Measurements from ENCODE around the gene WSB1. TPM values are rescaled to one million over a fixed set of nuclear protein-coding genes. Genes with fewer than 3 reads are reported as not detected.
A peak's percentile ranks its signal among the peaks of the same experiment; 100 is the strongest.

Gene WSB1
- total RNA-seq, 2 donors from 2014 or later: 137 to 146 TPM

- no peaks in the 10 kb centered on the region for H3K36me3 Mint-ChIP-seq (ENCODE audit: low read depth)
- no peak overlapping the region for H3K4me3 Mint-ChIP-seq
- peaks cover 12% of the 10 kb centered on the region for H3K27me3 Mint-ChIP-seq
- peaks cover 7% of the 10 kb centered on the region for H3K4me1 Mint-ChIP-seq
- H3K27ac Mint-ChIP-seq: no peak overlapping the region
- DNase-seq: no peak
- no peaks in the 10 kb centered on the region for H3K9me3 ChIP-seq (ENCODE audit: control insufficient read depth, low read length, poor library complexity, severe bottlenecking)
- ATAC-seq: no peak
These were observed 9.0 kb upstream of the WSB1 start for GRCh38 chr17:27284811-27285415.

- H3K9me3 ChIP-seq (ENCODE audit: control insufficient read depth, low read length, poor library complexity, severe bottlenecking): no peaks in the 10 kb centered on the region
These were observed 8.4 kb upstream of the WSB1 start for GRCh38 chr17:27285516-27285915.

GRCh38 chr17:27288183-27288582 is 5.7 kb upstream of the WSB1 start:
- ATAC-seq (no peak), DNase-seq (no peak)
- peaks cover 5% of the 10 kb centered on the region for H3K4me1 Mint-ChIP-seq
- H3K27me3 Mint-ChIP-seq: peaks cover 7% of the 10 kb centered on the region
- H3K36me3 Mint-ChIP-seq (ENCODE audit: low read depth): peaks cover 2% of the 10 kb centered on the region
- H3K27ac Mint-ChIP-seq: no peak overlapping the region
- H3K9me3 ChIP-seq (ENCODE audit: control insufficient read depth, low read length, poor library complexity, severe bottlenecking): no peaks in the 10 kb centered on the region
- no peak overlapping the region for H3K4me3 Mint-ChIP-seq

More at GRCh38 chr17:27285516-27285915, 8.4 kb upstream of the WSB1 start:
- Mint-ChIP-seq H3K27ac (no peak overlapping the region), H3K36me3 (ENCODE audit: low read depth) (peaks cover 2% of the 10 kb centered on the region), H3K4me3 (no peak overlapping the region), H3K27me3 (peaks cover 12% of the 10 kb centered on the region), H3K4me1 (peaks cover 7% of the 10 kb centered on the region)
- no peak for ATAC-seq
- DNase-seq: no peak

GRCh38 chr17:27289856-27290255 is 4.1 kb upstream of the WSB1 start:
- Mint-ChIP-seq H3K27ac (no peak overlapping the region), H3K27me3 (peaks cover 7% of the 10 kb centered on the region), H3K36me3 (ENCODE audit: low read depth) (peaks cover 2% of the 10 kb centered on the region), H3K4me3 (no peak overlapping the region), H3K4me1 (peaks cover 5% of the 10 kb centered on the region)
- DNase-seq: no peak
- H3K9me3 ChIP-seq (ENCODE audit: control insufficient read depth, low read length, poor library complexity, severe bottlenecking): no peaks in the 10 kb centered on the region
- no peak for ATAC-seq

GRCh38 chr17:27290916-27291598 is 2.9 kb upstream of the WSB1 start:
- Mint-ChIP-seq H3K4me1 (peaks cover 12% of the 10 kb centered on the region), H3K27ac (peak overlapping the region; percentile 24), H3K36me3 (ENCODE audit: low read depth) (peaks cover 2% of the 10 kb centered on the region), H3K27me3 (peaks cover 7% of the 10 kb centered on the region), H3K4me3 (no peak overlapping the region)
- ATAC-seq (no peak), DNase-seq (no peak)
- H3K9me3 ChIP-seq (ENCODE audit: control insufficient read depth, low read length, poor library complexity, severe bottlenecking): no peaks in the 10 kb centered on the region

- Mint-ChIP-seq H3K4me3 (peak overlapping the region; percentile 97), H3K4me1 (peaks cover 20% of the 10 kb centered on the region), H3K36me3 (ENCODE audit: low read depth) (peaks cover 2% of the 10 kb centered on the region), H3K27ac (peak overlapping the region; percentile 99), H3K27me3 (no peaks in the 10 kb centered on the region)
- H3K9me3 ChIP-seq (ENCODE audit: control insufficient read depth, low read length, poor library complexity, severe bottlenecking): no peaks in the 10 kb centered on the region
- DNase-seq (no peak), ATAC-seq (no peak)
These were observed 486 bp upstream of the WSB1 start for GRCh38 chr17:27293359-27293897.

- Mint-ChIP-seq H3K27me3 (no peaks in the 10 kb centered on the region), H3K27ac (peak overlapping the region; percentile 99), H3K36me3 (ENCODE audit: low read depth) (peaks cover 2% of the 10 kb centered on the region), H3K4me3 (peak overlapping the region; percentile 97), H3K4me1 (peaks cover 32% of the 10 kb centered on the region)
- ATAC-seq (peak; percentile 58), DNase-seq (peak in 2 of 3 donors; percentile 14 to 26)
- H3K9me3 ChIP-seq (ENCODE audit: control insufficient read depth, low read length, poor library complexity, severe bottlenecking): no peaks in the 10 kb centered on the region
These were observed 1.0 kb downstream of the WSB1 start for GRCh38 chr17:27294689-27295630.

GRCh38 chr17:27295945-27296344 is 2.0 kb downstream of the WSB1 start:
- Mint-ChIP-seq H3K27me3 (no peaks in the 10 kb centered on the region), H3K27ac (peak overlapping the region; percentile 99), H3K4me1 (peaks cover 32% of the 10 kb centered on the region), H3K36me3 (ENCODE audit: low read depth) (no peaks in the 10 kb centered on the region), H3K4me3 (peak overlapping the region; percentile 97)
- DNase-seq (no peak), ATAC-seq (no peak)
- H3K9me3 ChIP-seq (ENCODE audit: control insufficient read depth, low read length, poor library complexity, severe bottlenecking): no peaks in the 10 kb centered on the region

- peak overlapping the region; percentile 97 for H3K4me3 Mint-ChIP-seq
- peak overlapping the region; percentile 99 for H3K27ac Mint-ChIP-seq
- H3K4me1 Mint-ChIP-seq: peaks cover 36% of the 10 kb centered on the region
- H3K9me3 ChIP-seq (ENCODE audit: control insufficient read depth, low read length, poor library complexity, severe bottlenecking): no peaks in the 10 kb centered on the region
- no peaks in the 10 kb centered on the region for H3K27me3 Mint-ChIP-seq
- ATAC-seq: no peak
- no peak for DNase-seq
- H3K36me3 Mint-ChIP-seq (ENCODE audit: low read depth): no peaks in the 10 kb centered on the region
These were observed 2.6 kb downstream of the WSB1 start for GRCh38 chr17:27296428-27296979.

- no peak for ATAC-seq
- Mint-ChIP-seq H3K27ac (peak overlapping the region; percentile 89), H3K36me3 (ENCODE audit: low read depth) (no peaks in the 10 kb centered on the region), H3K4me1 (peaks cover 41% of the 10 kb centered on the region), H3K4me3 (peak overlapping the region; percentile 81), H3K27me3 (no peaks in the 10 kb centered on the region)
- H3K9me3 ChIP-seq (ENCODE audit: control insufficient read depth, low read length, poor library complexity, severe bottlenecking): no peaks in the 10 kb centered on the region
- DNase-seq: no peak
These were observed 5.6 kb downstream of the WSB1 start for GRCh38 chr17:27299384-27300049.

GRCh38 chr17:27303734-27304133 is 9.8 kb downstream of the WSB1 start:
- Mint-ChIP-seq H3K4me1 (peaks cover 25% of the 10 kb centered on the region), H3K27ac (no peak overlapping the region)
- ATAC-seq: no peak

GRCh38 chr17:27306276-27306835 is 12.4 kb downstream of the WSB1 start:
- peaks cover 9% of the 10 kb centered on the region for H3K4me1 Mint-ChIP-seq
- H3K27ac Mint-ChIP-seq: peak overlapping the region; percentile 41
- DNase-seq (no peak), ATAC-seq (no peak)
- H3K27me3 Mint-ChIP-seq: no peaks in the 10 kb centered on the region
- H3K36me3 Mint-ChIP-seq (ENCODE audit: low read depth): peaks cover 2% of the 10 kb centered on the region
- H3K4me3 Mint-ChIP-seq: no peak overlapping the region
- no peaks in the 10 kb centered on the region for H3K9me3 ChIP-seq (ENCODE audit: control insufficient read depth, low read length, poor library complexity, severe bottlenecking)

More at GRCh38 chr17:27303734-27304133, 9.8 kb downstream of the WSB1 start:
- H3K9me3 ChIP-seq (ENCODE audit: control insufficient read depth, low read length, poor library complexity, severe bottlenecking): no peaks in the 10 kb centered on the region
- H3K4me3 Mint-ChIP-seq: no peak overlapping the region
- no peaks in the 10 kb centered on the region for H3K27me3 Mint-ChIP-seq
- DNase-seq: no peak
- H3K36me3 Mint-ChIP-seq (ENCODE audit: low read depth): no peaks in the 10 kb centered on the region
